K562 (cell line): Measurements from ENCODE around the gene SSR4.
"Not testable (repeated sequence)": the region's sequence is repeated elsewhere in the genome, so short reads cannot be mapped to it uniquely, and the experiment has no call there.

ENCODE experiments used
- BMI1 ChIP-seq: fragments of 150-350 bp; IDR thresholded peaks from 2 replicates; pipeline ENCODE4 v1.6.1; 2014; ENCODE audit warnings: low read length
- DPF2 ChIP-seq: fragments of 450-650 bp; IDR thresholded peaks from 2 replicates; pipeline ENCODE4 v1.6.1; 2016
- EZH2 ChIP-seq: IDR thresholded peaks from 2 replicates; pipeline ENCODE4 v1.6.1; 2012; ENCODE audit warnings: low read depth, mild to moderate bottlenecking, inconsistent platforms, low read length, borderline replicate concordance
- FOXM1 ChIP-seq, 2 experiments: fragments of 450-650 bp in 1 of 2; sonication (generic) in 1 of 2; formaldehyde crosslinking in 1 of 2; IDR thresholded peaks; 2 replicates each; pipeline versions ENCODE4 v1.6.1 to v1.9.0; 2017 to 2022; ENCODE audit warnings: low read depth in 2 of 2, mild to moderate bottlenecking in 2 of 2, missing genetic modification reagents in 1 of 2, moderate library complexity in 1 of 2
- MTA1 ChIP-seq: fragments of 450-650 bp; IDR thresholded peaks from 2 replicates; pipeline ENCODE4 v1.6.1; 2017; ENCODE audit warnings: borderline replicate concordance
- YY1 ChIP-seq, 3 experiments: IDR thresholded peaks; 2 replicates each; pipeline ENCODE4 v1.6.1; 2011; ENCODE audit warnings: low read length in 2 of 3, mild to moderate bottlenecking in 2 of 3, moderate library complexity in 2 of 3, borderline replicate concordance in 1 of 3, control low read depth in 1 of 3, low read depth in 1 of 3; ENCODE audit not compliant: insufficient read depth in 3 of 3, insufficient replicate concordance in 2 of 3, control insufficient read depth in 1 of 3, insufficient read length in 1 of 3; ENCODE audit errors: extremely low read depth in 1 of 3
- ZC3H8 ChIP-seq: fragments of 450-650 bp; IDR thresholded peaks from 2 replicates; pipeline ENCODE4 v1.6.1; 2017
- ZNF408 ChIP-seq: fragments of 250-450 bp; sonication (Bioruptor Pico); IDR thresholded peaks from 2 replicates; pipeline ENCODE4 v1.4.0; 2020; ENCODE audit warnings: low read depth, mild to moderate bottlenecking, moderate library complexity
- ZNF57 ChIP-seq: fragments of 450-650 bp; formaldehyde crosslinking; IDR thresholded peaks from 2 replicates; pipeline ENCODE4 v1.4.0; 2020; ENCODE audit warnings: mild to moderate bottlenecking, moderate library complexity
- TF ChIP-seq, protein P1 (sequence below), 2 experiments: fragments of 450-650 bp; formaldehyde crosslinking in 1 of 2; IDR thresholded peaks; 2 replicates each; pipeline versions ENCODE4 v1.4.0 to v1.6.1; 2014 to 2020; ENCODE audit warnings: mild to moderate bottlenecking in 2 of 2, borderline replicate concordance in 1 of 2, low read depth in 1 of 2

DNA sequence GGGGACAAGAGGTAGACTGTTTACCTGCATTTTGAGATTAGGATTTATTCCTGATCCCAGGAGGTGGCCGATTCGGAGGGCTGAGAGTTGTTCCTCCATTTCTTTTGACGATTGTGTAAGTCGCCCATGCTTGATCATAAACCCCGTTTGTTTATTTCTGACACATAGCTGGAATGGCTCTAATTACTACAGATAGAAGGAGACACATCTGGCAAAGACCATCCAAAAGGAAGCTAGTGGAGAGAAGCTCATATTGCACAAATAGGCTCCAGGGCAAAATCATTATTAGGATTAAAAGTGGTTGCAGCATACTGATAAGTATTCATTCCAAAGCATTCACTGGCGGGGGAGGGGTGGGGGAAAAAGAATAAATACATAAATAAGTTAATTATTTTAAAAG, 47.5 kb upstream of the SSR4 start:
- TF ChIP-seq EZH2; DPF2; MTA1; ZC3H8; FOXM1 (IDR thresholded peaks at IDR 0.05; ENCODE audit: low read depth); FOXM1 (CRISPR knock-in tag; IDR thresholded peaks at IDR 0.05; ENCODE audit: low read depth); ZNF408 (CRISPR knock-in tag); YY1 (IDR thresholded peaks at IDR 0.05; ENCODE audit: borderline replicate concordance in 1 of 3, control insufficient read depth in 1 of 3, extremely low read depth in 1 of 3, insufficient read depth in 3 of 3, insufficient read length in 1 of 3, insufficient replicate concordance in 2 of 3, low read depth in 1 of 3, low read length in 2 of 3); ZNF57 (CRISPR knock-in tag); BMI1: not testable (repeated sequence)
- TF ChIP-seq, protein P1, sequence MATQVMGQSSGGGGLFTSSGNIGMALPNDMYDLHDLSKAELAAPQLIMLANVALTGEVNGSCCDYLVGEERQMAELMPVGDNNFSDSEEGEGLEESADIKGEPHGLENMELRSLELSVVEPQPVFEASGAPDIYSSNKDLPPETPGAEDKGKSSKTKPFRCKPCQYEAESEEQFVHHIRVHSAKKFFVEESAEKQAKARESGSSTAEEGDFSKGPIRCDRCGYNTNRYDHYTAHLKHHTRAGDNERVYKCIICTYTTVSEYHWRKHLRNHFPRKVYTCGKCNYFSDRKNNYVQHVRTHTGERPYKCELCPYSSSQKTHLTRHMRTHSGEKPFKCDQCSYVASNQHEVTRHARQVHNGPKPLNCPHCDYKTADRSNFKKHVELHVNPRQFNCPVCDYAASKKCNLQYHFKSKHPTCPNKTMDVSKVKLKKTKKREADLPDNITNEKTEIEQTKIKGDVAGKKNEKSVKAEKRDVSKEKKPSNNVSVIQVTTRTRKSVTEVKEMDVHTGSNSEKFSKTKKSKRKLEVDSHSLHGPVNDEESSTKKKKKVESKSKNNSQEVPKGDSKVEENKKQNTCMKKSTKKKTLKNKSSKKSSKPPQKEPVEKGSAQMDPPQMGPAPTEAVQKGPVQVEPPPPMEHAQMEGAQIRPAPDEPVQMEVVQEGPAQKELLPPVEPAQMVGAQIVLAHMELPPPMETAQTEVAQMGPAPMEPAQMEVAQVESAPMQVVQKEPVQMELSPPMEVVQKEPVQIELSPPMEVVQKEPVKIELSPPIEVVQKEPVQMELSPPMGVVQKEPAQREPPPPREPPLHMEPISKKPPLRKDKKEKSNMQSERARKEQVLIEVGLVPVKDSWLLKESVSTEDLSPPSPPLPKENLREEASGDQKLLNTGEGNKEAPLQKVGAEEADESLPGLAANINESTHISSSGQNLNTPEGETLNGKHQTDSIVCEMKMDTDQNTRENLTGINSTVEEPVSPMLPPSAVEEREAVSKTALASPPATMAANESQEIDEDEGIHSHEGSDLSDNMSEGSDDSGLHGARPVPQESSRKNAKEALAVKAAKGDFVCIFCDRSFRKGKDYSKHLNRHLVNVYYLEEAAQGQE (IDR thresholded peaks at IDR 0.05; ENCODE audit: borderline replicate concordance): not testable (repeated sequence)
- TF ChIP-seq, protein P1 (CRISPR knock-in tag; IDR thresholded peaks at IDR 0.05; ENCODE audit: low read depth): not testable (repeated sequence)
